HG03108 (cell line): ENCODE results near the gene USP49.
A peak's percentile ranks its signal among the peaks of the same experiment; 100 is the strongest.
"Not testable (repeated sequence)": the region's sequence is repeated elsewhere in the genome, so short reads cannot be mapped to it uniquely, and the experiment has no call there.

ENCODE experiments used
- ATAC-seq: cut with Tn5 transposase; IDR thresholded peaks from one replicate; pipeline ENCODE4 v1.9.1; 2021; ENCODE audit warnings: moderate library complexity; ENCODE audit not compliant: unreplicated experiment

The USP49 gene

GRCh38 chr6:41895300-41896233 is at the start of gene USP49:
TSS of gene USP49 (minus strand) at chr6:41895375. CDS start at chr6:41806983, 88,392 bp downstream.
- ATAC-seq: peak; percentile 68

DNA sequence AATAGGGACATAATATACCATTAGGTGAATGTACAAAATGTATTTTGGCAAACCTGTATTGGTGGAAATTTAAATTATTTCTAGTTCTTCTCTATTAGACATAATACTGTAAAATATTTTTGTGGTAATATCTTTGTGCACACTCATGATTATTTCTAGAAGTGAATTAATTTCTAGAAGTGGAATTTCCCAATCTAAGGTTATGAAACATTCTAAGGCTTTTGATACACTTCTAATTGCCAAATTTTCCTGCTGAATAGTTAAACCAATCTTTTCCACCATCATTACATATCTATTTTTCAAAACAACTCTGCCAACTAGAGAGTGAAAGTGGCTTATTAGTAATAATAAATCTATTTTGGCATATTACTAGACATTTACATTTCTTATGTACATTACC is 48.3 kb upstream of the USP49 start:
- ATAC-seq: no peak

DNA sequence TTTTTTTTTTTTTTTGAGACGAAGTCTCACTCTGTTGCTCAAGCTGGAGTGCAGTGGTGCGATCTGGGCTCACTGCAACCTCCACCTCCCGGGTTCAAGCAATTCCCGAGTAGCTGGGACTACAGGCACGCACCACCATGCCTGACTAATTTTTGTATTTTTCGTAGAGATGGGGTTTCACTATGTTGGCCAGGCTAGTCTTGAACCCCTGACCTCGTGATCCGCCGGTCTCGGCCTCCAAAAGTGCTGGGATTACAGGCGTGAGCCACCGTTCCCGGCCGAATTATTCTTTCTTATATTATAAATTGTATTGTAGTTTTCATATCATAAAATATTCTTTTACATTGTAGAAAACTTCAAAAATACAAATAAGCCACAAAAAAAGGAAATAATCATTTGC is 47.7 kb upstream of the USP49 start:
- ATAC-seq: not testable (repeated sequence)

DNA sequence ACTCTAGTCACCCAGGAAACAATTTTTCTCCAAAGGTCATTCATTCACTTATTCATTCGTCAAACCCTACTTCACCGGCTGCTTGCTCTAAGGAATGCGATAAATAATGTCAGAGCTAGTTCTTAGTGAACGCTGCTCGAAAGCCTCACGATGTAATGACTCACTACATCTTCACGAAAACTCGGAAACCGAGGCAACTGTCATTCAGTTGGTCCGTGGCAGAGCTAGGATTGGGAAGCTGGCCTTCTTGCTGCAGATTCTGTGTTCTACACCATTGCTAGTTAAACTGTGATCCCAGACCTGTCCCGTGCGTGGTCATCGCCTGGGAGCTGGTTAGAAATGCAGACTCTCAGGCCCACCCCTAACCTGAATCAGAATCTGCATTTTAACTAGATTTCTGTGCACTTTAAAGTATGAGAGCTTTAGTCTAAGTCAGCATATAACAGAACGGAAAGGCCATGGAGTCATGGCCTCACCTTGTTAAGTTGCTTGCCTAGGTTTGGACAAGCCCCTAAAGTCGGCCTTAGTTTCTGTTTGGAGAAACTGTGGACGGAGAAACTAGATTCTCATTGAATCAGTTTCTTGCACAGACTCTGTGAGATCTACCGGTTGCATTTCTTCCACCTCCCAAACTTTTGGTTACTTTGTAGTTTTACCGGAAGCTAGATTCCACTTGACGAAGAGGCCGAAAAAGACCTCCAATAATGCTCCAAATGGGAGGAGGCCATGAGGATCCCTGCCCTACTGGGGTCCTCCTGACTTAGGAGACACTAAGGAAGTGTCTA is 47.1 kb upstream of the USP49 start:
- ATAC-seq: peak; percentile 7

DNA sequence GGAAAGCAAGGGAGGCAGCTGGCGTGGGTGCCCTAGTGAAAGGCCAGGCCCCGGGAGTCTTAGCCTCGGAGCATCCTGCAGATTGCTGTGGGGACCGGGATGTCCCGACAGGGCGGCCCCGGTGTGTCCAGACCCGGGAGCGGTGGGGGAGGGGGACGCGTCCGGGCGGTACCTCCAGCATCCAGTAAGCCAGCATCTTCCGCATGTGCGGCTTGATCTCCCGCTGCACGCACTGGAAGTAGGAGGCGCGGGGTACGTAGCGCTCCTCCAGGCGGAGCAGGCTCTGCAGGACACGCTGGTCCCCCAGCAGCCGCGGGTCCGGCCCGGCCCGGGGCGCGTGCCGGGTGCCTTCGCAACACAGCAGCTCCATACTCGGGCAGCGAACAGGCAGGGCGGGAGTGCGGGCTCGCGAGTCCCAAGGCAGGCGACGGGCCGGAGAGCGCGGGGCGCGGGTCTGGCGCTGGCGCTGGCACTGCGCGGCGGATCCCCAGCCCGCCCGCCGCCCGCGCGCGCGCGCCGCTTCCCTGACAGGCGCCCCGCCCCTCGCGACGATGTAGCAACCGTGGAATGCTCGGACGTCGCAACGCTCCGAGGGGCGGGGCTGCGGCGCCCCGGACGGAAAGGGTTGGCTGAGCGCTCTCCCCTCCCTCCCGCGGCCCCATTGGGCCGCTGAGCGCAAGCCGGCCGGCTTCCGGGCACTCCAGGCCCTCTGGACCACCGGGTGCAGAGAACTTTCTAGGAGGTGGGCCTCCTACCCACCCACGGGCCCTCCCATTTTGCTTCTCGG is 46.3 kb upstream of the USP49 start, which contains the start of gene CCND3:
TSS of gene CCND3 (minus strand) at position 529 of the 787 bp plus-strand sequence. CDS start at position 370, 159 bp downstream.
- peak; percentile 90 for ATAC-seq

DNA sequence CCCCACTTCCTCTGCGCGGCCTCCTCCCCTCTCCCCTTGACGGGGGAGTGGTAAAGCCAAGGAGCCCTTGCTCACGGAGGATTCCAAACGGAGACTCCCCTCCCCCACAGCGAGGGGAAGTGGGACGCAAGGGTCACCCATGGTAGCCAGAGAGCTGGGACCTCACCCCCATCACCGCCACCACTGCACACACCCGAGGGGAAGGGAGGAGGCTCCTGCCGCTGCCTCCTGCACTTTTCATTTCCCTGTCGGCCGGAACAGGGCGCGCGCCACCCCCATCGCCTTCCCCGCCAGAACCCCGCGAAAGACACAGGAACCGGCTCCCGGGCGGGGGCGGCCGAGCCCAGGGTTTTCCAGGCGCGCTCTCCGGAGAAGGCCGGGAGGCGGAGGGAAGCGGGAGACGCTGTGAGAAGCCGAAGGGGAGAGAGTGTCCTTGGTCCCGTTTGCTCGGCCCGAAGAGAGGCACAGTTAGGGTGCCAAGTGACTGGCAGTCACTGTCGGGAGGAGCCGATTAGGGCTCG is 45.6 kb upstream of the USP49 start:
- no peak for ATAC-seq

GRCh38 chr6:41939848-41940758 is 44.9 kb upstream of the USP49 start:
- ATAC-seq: no peak

GRCh38 chr6:41939176-41939847 is 44.1 kb upstream of the USP49 start:
- ATAC-seq: no peak

DNA sequence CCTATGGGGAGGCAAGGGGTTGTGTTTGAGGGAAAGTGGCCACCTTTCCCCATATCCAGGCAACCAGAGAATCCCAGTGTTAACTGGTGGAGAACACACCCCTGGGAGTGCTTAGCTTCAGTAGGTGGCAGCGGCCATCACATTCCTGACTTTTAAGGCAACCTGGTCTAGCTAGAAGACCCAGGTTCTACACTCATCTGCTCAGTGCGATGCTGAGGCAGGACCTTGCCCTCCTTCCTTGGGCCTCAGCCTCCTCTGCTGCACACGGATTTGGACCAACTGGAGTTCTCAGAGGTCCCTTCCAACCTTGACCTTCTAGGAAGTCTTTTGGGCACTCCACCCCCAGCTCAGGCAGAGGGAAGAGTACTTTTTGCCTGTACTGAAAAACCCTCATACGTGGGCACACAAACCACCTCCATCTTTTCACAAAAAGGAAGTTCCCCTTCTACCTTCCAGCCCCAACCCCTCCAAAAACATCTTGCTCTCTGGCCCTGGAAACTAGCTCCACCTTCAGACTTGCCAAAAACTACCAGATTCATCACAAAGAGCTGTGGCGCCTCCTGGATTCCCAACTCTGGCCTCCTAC is 43.5 kb upstream of the USP49 start:
- ATAC-seq: no peak

DNA sequence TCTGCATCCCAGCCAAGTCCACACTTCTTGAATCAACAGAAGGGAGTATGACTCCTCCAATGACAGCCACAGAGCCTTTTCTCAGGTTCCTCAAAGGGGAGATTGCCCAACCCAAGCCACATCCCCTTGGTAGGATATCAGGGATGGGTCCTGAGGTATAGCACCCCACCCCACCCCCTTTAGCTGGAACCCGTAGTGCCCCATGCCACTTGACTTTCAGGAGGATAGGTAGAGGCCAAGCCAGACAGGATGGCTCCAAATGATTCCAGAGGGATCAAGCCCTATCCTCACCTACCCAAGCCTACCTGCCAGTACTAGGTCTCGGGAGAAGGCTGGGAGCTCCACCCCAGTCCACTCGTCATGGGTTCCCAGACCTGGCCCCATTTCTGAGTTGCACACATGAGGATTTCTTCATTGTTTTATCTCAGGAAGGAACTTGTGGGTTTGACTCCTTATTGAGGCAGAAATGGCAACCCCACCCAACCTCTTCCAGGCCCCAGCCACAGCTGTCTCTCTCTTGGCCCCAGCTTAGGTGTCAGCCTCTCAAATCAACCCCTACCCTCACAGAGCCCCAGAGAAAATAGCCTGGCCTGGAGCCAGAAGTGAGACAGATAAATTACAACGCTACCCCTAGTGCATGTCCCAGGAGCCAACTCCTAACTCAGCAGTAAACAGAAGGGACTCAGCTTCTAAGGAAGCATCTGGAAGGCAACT is 42.8 kb upstream of the USP49 start:
- no peak for ATAC-seq

GRCh38 chr6:41937472-41937860 is 42.3 kb upstream of the USP49 start:
- no peak for ATAC-seq

DNA sequence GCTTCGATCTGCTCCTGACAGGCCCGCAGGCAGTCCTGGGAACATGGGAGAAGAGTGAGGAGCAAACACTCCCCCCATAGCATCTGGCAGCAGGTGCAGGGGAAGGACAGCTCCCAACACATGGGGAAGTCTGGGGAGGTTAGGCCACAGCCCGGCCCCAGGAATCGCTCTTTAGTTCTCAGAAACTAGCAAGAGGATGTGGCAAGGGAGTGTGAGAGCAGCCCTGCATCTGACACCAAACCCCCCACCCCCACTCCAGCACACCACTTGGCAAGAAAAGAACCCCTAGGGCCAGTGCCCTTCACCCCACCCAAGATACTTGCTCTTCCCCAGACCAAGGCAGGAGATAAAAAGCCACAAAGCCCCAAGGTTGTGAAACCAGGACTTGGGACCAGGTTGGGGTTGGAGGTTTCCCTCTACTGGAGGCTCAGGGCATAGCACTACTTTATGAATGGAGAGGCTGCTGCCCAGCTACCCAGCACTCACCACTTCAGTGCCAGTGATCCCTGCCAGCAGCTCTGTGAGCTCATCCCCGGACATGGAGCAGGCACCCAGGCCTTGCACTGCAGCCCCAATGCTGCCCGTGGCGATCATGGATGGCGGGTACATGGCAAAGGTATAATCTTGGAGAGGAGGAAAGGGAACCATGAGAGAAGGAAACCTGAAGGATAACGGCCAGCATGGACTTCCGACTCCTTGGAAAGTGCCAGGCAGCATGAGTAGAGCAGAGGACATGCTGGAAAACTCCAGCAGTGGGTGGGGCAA is 41.1 kb upstream of the USP49 start:
- peak; percentile 37 for ATAC-seq

DNA sequence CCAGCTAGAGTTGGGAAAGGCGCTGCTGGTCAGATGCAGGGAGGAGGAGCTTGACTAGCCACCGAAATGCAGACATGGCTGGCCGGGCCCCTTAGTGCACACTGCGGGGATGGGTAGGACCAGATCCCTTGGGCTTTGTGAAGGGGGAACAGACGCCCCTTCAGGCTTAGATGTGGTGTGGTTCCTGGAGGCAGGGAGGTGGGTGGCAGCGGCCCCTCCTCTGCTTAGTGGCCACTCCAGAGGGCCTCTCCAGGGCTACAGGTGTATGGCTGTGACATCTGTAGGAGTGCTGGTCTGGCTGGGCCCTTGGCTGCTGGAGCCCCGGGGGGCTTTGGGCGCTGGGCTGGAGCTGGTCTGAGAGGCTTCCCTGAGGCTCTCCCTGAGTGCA is 40.5 kb upstream of the USP49 start:
- peak; percentile 3 for ATAC-seq

DNA sequence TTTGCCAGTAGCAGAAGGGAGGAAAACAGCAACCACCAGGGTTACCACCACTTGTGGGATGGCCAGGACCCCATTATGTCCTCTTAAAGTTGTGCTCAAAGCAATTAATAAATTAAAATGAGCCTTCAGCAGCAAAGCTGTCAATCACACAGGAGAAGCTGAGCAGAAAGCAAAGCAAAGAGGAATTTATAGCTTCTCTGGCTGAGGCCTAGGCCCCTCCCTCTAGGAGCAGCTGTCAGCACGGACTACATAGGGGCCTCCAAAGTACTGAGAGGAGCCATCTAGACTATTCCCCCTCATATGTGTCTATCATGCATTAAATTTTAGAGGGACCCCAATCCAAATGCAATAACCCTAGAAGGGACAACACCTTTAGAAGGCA is 40.0 kb upstream of the USP49 start:
- no peak for ATAC-seq

DNA sequence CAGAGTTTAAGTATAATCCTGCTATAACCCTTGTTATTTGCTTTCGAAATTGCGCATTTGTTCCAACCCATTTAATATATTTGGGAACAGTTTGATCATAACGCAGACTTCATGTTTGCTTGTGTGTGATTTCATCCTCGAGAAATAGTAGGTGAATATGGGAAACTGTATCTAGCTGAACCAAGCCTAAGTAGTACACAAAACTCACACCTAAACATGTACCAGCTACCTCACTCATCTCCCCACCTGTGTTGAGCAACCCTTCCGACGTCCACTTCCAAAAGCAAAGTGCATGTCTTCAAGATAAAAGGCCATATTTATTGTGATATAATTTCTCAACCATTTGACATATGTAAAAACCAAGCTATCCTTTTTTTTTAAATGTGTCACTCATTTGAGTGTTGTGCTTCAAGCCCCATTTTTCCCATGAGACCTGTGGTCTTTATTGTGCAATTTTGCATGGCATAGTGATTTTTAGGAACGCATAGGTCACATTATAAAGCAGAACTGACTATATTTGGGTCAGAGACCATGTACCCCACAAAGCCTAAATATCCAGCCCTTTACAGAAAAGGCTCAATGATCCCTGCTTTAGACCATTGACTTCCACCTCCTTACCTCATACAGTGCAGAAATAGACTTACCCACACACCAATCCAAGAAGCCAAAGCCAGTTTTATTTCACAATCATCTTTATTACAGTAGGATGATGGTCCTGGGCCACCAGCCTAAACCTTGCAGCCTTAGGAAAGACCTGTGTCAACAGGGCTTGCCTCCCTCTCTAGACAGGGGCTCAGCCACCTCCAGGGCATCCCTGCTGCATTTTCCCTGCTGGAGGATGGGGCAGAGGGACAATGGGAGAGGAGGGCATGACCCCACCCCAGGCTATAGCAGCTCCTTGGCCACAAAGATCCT is 39.4 kb upstream of the USP49 start:
- ATAC-seq: no peak

GRCh38 chr6:41932378-41932777 is 37.2 kb upstream of the USP49 start:
- no peak for ATAC-seq
